Measurements from ENCODE around the gene MRPL16. TPM values are rescaled to one million over a fixed set of nuclear protein-coding genes. Genes with fewer than 3 reads are reported as not detected.

The MRPL16 gene
- 21.0 TPM for total RNA-seq

GRCh38 chr11:59810189-59810910, at the start of gene MRPL16:
Gene MRPL16, minus strand, starts transcription at chr11:59810778. Its CDS starts 120 bp downstream, at chr11:59810658.

GRCh38 chr11:59845399-59845798, 34.8 kb upstream of the MRPL16 start, which contains the start of gene CBLIF:
Gene CBLIF, minus strand, starts transcription at chr11:59845499. Its CDS starts 46 bp downstream, at chr11:59845453.

Other genes starting within 250 kb of the MRPL16 start
- gene OSBP, start 195.0 kb downstream of the MRPL16 start, total RNA-seq, result 43.4 TPM
- 5.8 TPM for gene PATL1, start 141.7 kb downstream of the MRPL16 start, total RNA-seq
- gene OR10V1, start 96.9 kb downstream of the MRPL16 start, total RNA-seq, result not detected
- 18.0 TPM for gene STX3, start 55.4 kb downstream of the MRPL16 start, total RNA-seq
- not detected for gene CBLIF, start 34.7 kb upstream of the MRPL16 start, total RNA-seq
- gene TCN1, start 55.7 kb upstream of the MRPL16 start, total RNA-seq, result not detected
- not detected for gene OOSP3, start 68.0 kb upstream of the MRPL16 start, total RNA-seq
- gene OOSP1, start 127.7 kb upstream of the MRPL16 start, total RNA-seq, result not detected
- not detected for gene OOSP4A, start 153.3 kb upstream of the MRPL16 start, total RNA-seq
- gene OOSP4B, start 206.4 kb upstream of the MRPL16 start, total RNA-seq, result not detected
- gene OOSP2, start 229.6 kb upstream of the MRPL16 start, total RNA-seq, result not detected
- 1.6 TPM for gene MS4A3, start 245.9 kb upstream of the MRPL16 start, total RNA-seq